Stimulated activated CD8-positive, alpha-beta memory T cell treated with anti-CD3 and anti-CD28 coated beads, Interleukin-7, amount 100 ng/mL, for 4 hours (primary cell): Measurements from ENCODE around the gene CAPN1.
A peak's percentile ranks its signal among the peaks of the same experiment; 100 is the strongest.
"Not testable (repeated sequence)": the region's sequence is repeated elsewhere in the genome, so short reads cannot be mapped to it uniquely, and the experiment has no call there.

Experiments
- DNase-seq, 2 donors: peaks; one replicate each; pipeline ENCODE4 v3.0.0-alpha.2; 2020; ENCODE audit warnings: low read depth in 2 of 2

The CAPN1 gene

DNA sequence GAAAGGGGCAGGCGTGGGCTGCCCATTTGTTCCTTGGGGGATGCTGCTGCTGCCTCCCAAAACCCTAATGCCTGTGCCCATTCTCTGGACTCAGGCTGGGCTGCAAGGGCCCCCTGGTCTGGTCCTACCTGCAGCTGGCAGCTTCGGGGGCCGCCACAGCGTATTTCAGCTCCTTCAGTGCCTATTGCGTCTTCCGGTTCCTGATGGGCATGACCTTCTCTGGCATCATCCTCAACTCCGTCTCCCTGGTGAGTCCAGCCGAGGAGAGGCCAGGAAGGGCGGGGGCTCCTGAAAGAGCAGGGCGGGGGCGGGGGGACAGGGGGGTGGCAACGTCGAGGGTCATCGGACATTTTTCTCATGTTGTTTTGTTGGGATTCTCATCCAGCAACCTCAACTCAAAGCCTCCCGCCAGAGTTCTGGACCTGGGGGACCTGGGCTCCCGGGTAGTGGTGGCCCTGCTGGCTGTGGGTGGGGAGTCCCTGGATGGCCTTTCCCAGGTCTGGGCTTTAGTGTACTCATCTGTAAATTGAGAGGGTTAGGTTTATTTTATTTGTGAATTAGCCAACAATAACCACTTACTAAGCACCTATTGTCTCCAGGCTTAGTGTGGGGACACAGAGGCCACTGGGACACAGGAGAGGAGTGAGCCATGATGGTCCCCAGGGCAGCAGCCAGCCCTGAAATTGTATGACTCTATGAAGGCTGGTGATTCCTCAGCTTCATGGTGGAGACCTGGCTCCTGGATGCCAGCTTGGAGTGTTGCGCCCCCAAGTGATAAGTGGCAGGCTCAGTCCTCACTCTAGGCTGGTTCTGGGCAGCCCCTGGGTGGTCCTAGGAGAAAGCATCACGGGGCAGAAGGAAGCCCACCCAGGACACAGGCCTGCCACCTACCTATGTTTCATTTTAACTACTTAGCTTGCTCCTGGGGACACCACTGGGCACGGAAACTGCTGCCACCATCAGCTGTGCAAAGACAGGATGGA, 36.0 kb downstream of the CAPN1 start:
- no peak for DNase-seq

DNA sequence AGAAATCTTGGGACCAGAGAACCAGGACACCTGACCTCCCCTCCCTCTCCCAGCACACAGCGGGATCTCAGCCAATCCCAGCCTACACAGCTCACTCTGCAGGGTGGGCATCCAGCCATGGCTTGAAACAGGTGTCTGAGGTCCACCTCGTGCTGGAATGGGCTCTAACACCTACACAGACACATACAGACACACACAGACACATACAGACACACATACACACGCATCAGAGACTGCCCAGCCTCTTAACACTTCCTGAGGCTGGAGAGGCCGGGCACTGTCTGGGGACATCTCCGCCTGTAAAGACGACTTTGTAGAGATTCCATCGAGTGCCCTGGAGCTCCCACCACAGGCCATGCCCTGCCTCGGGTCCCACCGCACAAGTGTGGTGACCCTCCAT, 36.7 kb downstream of the CAPN1 start:
- DNase-seq, result no peak

DNA sequence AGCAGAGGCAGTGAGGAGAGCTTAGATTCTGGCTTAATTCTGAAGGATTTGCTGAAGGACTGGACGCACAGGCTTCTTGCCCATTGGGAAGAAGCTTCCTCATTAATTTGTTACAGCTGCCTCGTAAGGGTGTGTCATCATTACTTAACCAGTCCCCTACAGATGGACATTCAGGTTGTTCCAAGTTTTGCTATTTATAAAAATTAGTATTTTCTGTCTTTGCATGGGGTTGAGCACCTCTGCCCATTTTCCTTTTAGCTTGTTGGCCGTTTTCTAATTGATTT, 38.1 kb downstream of the CAPN1 start:
- no peak for DNase-seq

DNA sequence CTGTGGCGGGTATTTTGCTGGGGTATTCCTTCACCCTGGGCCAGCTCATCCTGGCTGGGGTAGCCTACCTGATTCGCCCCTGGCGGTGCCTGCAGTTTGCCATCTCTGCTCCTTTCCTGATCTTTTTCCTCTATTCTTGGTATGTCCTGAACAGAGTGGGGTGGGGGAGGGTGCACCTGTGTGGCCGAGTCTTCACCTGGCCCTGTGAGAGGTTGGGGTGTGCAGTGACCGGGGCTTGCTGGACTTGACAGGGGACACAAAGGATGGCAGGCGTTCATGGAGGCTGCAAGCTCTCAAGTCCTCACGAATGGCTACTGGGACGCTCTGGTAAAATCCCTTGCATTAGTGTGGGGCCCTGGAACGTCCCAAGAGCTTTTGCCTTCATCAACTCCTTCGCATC, 39.3 kb downstream of the CAPN1 start:
- DNase-seq, result no peak

DNA sequence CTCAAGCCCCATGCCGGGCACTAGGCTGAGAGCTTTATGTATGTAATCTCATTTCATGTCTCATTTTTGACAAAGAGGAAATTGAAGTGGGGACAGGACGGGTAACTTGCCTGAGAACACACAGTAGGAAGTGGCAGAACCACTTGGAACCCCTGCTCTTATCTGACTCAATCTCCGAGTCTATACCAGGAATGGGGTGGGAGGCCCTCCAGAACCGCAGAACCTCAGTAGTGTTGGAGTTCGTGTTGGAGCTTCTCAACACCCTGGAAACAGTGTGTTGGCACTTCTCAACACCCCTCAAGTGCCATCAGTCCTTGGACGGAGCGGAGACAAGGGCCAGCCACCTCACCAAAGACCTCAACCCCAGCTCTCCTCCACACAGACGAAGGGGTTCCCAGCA, 41.3 kb downstream of the CAPN1 start:
- DNase-seq, result no peak

DNA sequence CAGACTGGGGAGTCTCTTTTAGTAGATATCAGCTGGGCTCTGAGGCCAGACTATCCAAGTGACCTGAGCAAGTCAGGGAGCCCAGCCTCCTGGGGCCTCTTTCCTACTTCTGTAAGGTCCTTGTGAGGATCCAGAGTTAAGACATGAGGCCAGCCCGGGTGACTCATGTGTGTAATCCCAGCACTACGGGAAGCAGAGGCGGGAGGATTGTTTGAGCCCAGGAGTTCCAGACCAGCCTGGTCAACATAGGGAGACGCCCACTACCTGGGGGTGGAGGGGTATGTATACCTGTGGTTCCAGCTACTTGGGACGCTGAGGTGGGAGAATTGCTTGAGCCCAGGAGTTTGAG, 43.2 kb downstream of the CAPN1 start:
- DNase-seq, result no peak

DNA sequence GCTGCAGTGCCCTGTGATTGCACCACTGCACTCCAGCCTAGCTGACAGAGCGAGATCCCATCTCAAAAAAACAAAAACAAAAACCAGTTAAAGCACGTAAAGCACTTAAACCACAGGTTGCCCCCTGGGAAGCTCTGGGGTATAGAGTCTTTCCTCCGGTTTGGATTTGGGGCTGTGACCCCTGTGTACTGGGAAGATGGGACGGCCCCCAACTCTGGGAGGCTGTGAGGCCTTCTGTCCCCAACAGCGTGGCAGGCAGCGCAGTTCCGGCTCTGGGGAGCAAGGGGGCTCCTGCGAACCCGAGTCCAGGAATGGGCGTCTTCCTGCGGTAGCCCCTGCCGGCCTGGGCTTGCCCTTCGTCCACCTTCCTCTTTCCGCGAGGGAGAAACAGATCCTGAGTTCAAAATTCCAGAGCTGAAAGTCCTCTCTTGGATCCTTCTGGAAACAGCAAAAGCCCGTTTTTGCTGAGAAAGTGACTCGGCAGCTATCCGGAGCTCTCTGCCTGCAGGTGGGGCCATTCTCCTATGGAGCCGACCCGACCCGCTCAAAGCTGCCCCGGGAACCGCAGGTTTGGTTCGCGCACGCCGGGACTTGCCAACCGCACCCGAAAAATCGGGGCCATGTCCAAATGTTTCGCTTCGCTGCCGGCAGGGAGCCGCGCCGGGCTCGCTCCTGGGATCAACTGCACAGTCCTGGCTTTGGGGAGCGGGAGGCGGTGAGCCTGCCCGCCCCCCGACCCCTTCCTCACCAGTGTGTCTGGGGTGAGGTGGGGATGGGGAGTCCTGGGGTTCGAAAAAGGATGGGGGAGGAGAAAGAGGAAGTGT, 43.8 kb downstream of the CAPN1 start:
- DNase-seq, result peak; percentile 33 to 40

DNA sequence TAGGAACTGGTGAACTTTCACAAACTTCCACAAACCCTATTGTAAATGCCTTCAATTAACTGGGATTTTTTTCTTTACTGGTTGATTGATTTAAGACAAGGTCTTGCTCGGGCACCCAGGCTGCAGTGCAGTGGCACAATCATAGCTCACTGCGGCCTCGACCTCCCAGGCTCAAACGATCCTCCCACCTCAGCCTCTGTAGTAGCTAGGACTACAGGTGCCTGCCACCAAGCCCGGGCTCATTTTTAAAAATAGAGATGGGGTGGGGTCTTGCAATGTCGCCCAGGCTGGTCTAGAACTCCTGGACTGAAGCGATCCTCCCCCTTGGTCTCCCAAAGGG, 44.3 kb downstream of the CAPN1 start:
- no peak for DNase-seq

DNA sequence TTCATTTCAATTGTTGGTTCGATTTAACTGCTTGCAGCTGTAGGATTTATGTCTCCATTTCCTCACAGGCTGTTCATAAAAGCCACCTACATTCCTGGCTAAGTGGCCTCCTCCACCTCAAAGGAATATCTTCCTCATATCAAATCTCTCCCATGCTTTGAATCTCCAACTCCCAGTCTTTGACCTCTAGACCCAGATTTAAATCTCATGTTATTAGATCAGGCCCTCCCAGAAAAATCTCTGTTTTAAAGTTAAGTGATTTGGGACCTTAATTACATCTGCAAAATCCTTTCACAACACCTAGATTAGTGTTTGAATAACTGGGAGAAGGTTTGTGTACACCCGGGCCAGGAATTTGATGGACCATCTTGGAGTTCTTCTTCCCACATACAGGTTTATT, 46.2 kb downstream of the CAPN1 start:
- DNase-seq, result no peak

DNA sequence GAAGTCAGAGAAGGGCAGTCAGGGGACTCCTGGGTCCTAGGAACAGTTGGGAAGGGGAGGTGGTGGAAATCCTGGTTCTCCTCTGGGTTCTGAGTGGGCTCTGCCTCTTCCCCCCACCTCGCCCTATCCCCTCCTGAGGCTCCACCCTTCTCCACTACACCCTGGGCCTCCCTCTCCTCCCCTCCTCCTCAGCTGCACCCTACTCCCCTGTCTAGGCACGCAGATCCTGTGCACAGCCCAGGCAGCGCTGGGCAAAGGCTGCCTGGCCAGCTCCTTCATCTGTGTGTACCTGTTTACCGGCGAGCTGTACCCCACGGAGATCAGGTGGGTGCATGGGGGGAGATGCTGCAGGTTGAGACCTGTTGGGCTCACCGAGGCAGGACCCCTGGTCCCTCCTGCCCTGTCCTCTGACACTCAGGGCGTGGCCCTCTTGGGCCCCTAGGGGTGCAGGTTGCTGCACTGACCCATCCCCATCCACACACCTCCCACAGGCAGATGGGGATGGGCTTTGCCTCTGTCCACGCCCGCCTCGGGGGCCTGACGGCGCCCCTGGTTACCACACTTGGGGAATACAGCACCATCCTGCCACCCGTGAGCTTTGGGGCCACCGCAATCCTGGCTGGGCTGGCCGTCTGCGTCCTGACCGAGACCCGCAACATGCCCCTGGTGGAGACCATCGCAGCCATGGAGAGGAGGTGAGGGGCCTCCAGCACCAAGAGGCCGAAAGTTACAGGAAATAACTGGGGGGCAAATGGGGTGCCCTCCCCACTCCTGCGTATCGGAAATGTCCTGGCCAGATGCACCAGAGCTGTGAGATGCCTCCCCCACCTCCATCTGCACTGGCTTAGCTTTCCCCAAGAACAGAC, 54.7 kb downstream of the CAPN1 start:
- DNase-seq, result no peak

DNA sequence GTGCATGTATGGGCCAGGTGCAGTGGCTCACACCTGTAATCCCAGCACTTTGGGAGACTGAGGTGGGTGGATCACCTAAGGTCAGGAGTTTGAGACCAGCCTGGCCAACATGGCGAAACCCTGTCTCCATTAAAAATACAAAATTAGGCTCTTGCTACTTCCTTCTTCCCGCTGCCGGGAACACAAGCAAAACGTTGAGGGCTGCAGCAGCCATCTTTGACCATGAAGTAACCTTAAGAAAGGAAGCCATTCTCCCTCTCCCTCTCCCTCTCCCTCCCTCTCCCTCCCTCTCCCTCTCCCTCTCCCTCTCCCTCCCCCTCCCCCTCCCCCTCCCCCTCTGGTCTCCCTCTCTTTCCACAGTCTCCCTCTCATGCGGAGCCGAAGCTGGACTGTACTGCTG, 56.6 kb downstream of the CAPN1 start:
- not testable (repeated sequence) for DNase-seq

DNA sequence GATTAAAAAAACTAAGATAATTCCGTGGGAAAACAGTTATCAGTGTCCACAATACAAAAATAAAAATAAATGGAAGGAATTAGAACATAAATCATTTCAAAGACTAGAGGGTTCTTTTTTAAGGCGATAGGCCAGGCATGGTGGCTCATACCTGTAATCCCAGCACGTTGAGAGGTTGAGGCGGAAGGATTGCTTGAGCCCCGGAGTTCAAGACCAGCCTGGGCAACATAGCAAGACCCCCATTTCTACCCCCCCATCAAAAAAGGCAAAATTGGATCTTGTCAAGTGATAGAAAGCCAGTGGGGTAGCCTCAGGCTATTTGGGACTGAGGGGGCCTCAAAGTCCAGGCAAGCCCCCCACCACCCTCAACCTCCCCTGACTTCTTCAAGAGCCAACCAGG, 59.4 kb downstream of the CAPN1 start:
- no peak for DNase-seq

DNA sequence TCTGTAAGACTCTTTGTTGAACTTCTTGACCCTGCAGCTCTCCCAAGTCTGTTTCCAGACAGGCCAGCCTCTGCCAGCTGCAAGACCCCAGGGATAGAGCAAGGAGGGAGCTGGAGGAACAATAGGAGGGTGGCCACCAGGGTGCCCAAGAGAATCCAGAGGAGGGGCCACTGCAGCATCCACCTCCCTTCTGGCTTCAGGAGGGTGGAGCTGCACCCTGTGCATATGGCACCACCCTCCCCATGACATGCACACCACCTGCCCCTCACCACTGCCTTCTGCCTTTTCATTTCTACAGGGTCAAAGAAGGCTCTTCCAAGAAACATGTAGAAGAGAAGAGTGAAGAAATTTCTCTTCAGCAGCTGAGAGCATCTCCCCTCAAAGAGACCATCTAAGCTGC, 60.0 kb downstream of the CAPN1 start:
- no peak for DNase-seq

DNA sequence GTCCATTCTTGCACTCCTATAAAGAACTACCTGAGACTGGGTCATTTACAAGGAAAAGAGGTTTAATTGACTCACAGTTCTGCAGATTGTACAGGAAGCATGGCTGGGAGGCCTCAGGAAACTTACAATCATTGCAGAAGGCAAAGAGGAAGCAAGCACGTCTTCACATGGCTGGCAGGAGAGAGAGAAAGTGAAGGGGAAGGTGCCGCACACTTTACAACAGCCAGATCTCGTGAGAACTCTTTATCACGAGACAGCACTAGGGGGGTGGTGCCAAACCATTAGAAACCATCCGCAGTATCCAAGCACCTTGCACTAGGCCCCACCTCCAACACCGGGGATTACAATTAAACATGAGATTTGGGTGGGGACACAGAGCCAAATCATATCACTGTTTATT, 60.7 kb downstream of the CAPN1 start:
- no peak for DNase-seq

DNA sequence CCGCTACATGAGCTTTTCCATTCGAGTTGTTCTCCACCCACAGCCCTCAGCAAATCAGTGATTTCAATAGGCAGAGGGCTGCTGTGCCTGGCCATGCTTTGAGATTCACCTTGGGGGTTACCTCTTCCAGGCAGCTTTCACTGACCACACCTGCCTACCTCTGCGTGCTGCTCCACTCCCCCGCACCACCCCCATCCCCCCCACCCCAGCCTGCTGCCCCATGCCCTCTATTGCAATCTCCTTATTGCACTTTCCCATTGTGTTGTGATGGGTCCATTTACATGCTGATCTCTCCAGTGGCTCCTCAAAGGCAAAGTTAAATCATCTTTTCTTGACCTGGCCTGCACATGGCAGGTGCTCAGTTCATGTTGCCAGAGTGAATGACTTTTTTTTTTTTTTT, 62.1 kb downstream of the CAPN1 start:
- DNase-seq, result no peak

DNA sequence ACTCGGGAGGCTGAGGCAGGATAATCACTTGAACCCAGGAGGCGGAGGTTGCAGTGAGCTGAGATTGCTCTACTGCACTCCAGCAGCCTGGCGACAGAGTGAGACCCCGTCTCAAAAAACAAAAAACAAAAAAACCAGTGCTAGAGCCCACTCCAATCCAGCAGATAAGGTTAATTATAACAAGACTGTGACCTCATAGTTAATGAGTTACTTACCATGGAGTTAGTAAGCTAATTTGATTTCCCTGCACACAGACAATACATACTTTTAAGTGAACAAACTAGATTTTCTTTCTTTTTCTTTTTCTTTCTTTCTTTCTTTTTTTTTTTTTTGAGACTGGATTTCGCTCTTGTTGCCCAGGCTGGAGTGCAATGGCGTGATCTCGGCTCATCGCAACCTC, 63.3 kb downstream of the CAPN1 start:
- not testable (repeated sequence) for DNase-seq

DNA sequence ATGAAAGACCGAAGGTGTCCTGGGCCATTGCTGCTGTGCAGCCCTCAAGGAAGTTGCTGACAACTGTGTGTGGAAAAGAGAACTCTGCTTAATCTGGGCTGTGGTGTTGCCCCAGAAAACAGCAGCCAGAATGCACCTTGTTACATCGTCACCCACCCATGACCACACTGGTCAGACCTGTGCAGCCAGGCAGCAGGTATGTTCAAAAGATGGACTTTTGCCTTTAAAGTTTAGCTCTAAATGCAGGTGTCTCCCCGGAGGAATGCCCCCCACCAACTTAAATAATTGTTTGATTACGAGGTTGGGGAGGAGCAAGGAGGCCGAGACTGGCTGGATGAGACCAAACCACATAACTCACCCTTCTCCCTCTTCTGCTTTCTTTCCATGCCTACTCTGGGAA, 64.8 kb downstream of the CAPN1 start:
- DNase-seq, result no peak

DNA sequence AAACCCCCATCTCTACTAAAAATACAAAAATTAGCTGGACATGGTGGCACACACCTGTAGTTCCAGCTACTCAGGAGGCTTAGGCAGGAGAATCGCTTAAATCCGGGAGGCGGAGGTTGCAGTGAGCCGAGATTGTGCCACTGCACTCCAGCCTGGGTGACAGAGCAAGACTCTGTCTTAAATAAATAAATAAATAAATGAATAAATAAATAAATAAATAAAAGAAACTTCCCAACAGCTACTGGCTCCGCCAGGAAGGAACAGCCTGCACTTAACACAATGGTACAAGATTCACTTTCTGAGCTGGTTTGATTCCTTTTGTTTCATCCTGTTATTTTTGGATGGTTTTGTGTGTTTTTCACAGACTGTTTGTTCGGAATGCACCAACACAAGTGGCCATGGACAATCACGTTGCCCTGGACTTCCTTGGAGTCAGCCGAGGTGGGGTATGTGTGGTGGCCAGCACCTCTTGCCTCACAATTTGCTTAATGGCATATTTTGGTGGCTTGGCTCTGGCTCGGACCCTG, 66.5 kb downstream of the CAPN1 start:
- not testable (repeated sequence) for DNase-seq

DNA sequence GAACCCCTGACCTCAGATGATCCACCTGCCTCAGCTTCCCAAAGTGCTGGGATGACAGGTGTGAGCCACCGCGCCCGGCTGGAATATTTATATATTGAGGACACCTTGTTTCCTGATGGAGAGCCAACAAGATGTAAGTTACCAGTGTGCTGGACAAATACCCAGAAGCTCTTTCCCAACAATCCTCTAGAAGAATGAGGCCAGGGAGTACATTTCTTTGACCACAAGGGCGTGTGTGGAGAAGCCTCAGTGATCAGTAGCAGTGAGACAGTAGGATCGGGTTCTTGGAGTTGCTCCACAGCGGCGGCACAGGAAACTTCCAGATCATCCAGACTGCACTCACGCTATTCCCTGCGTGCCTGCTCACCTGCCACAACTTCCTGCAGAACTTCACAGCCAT, 69.7 kb downstream of the CAPN1 start:
- DNase-seq, result no peak

DNA sequence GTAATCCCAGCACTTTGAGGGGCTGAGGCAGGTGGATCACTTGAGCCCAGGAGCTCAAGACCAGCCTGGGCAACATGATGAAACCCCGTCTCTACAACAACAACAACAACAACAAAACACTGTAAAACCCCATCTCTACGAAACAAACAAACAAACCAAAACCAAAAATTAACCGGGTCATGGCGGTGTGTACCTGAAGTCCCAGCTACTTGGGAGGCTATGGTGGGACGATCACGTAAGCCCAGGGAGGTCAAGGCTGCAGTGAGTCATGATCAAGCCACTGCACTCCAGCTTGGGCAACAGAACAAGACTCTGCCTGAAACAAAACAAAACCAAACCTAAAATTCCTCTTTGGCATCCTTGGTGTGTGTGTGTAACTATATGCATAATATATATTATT, 73.0 kb downstream of the CAPN1 start:
- no peak for DNase-seq

DNA sequence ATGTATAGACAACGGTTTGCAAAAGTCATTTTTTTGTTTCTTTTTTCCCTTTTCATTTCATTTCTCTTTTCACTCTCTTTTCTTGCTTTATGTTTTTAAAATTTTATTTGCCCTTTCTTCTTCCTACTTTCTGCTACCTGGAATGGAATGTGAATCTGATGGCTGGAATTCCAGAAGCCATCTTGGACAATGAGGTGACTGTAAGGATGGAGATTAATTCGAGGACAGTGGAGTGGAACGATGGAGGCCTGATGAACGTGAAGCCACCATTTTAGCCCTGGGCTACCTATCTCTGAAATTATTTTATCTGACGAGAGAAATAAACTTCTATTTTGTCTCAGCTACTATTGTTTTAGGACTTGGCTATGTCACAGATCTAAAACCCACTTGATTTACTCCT, 77.3 kb downstream of the CAPN1 start:
- DNase-seq, result no peak

DNA sequence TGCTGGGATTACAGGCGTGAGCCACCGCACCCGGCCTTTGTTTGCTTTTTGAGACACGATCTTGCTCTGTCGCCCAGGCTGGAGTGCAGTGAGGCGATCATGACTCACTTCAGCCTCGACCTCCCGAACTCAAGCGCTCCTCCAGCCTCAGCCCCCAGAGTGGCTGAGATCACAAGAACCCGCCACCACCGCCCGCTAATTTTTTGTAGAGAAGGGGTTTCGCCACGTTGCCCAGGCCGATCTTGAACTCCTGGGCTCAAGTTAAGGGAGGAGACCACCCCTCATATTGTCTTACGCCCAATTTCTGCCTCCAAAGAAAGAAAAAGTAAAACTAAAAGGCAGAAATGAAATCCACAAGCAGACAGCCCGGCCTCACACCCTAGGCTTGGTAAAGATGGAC, 78.6 kb downstream of the CAPN1 start:
- no peak for DNase-seq
